DND-41 (cell line): ENCODE results near the gene DCHS1.

Source experiments
- ATAC-seq: fragments of 200-7000 bp; cut with Tn5 transposase; 3 replicates; pipeline ENCODE4 v1.9.1; 2021; ENCODE audit warnings: low read depth; ENCODE audit not compliant: insufficient read depth
- DNase-seq: peaks from one replicate; pipeline ENCODE4 v3.0.0-alpha.2; 2020
- H2AFZ ChIP-seq: 2 replicates; pipeline ENCODE4 v1.6.0; 2012; ENCODE audit warnings: low read depth, low read length
- H3K27ac ChIP-seq: 2 replicates; pipeline ENCODE4 v1.5.1; 2012; ENCODE audit warnings: low read length, inconsistent platforms
- H3K27me3 ChIP-seq: fragments of 200-600 bp; sonication (generic); 2 replicates; pipeline ENCODE4 v1.6.0; 2012; ENCODE audit warnings: low read length, mild to moderate bottlenecking, inconsistent platforms; ENCODE audit not compliant: insufficient read depth, poor library complexity
- H3K36me3 ChIP-seq: 2 replicates; pipeline ENCODE4 v1.5.1; 2012; ENCODE audit warnings: low read length, inconsistent platforms; ENCODE audit not compliant: insufficient read depth
- H3K4me1 ChIP-seq: 2 replicates; pipeline ENCODE4 v1.5.1; 2012; ENCODE audit warnings: mild to moderate bottlenecking, low read length; ENCODE audit not compliant: insufficient read depth
- H3K4me2 ChIP-seq: 2 replicates; pipeline ENCODE4 v1.6.0; 2012; ENCODE audit warnings: mild to moderate bottlenecking, moderate library complexity, low read length, inconsistent platforms; ENCODE audit not compliant: insufficient read depth
- H3K4me3 ChIP-seq, 2 experiments: fragments of 200-600 bp in 1 of 2; shearing (Covaris generic) in 1 of 2; 2 replicates each; pipeline ENCODE4 v1.5.1; 2012 to 2016; ENCODE audit warnings: inconsistent platforms in 2 of 2, low read length in 2 of 2, mild to moderate bottlenecking in 2 of 2, low read depth in 1 of 2, moderate library complexity in 1 of 2
- H3K79me2 ChIP-seq: 2 replicates; pipeline ENCODE4 v1.6.0; 2012; ENCODE audit warnings: low read length, inconsistent platforms; ENCODE audit not compliant: insufficient read depth
- H3K9ac ChIP-seq: 2 replicates; pipeline ENCODE4 v1.6.0; 2012; ENCODE audit warnings: low read depth, mild to moderate bottlenecking, inconsistent platforms, low read length, moderate library complexity
- H3K9me3 ChIP-seq: 2 replicates; pipeline ENCODE4 v1.5.1; 2012; ENCODE audit warnings: low read length, moderate library complexity, mild to moderate bottlenecking, inconsistent platforms; ENCODE audit not compliant: insufficient read depth, severe bottlenecking
- H4K20me1 ChIP-seq: 2 replicates; pipeline ENCODE4 v1.6.0; 2012; ENCODE audit warnings: low read length; ENCODE audit not compliant: insufficient read depth
- CTCF ChIP-seq: IDR thresholded peaks from 2 replicates; pipeline ENCODE4 v1.5.1; 2012; ENCODE audit warnings: borderline replicate concordance, low read length, moderate library complexity, mild to moderate bottlenecking; ENCODE audit not compliant: poor library complexity, severe bottlenecking; ENCODE audit errors: extremely low read depth
- EZH2 ChIP-seq: IDR thresholded peaks from 3 replicates; pipeline ENCODE4 v1.6.1; 2012; ENCODE audit warnings: borderline replicate concordance, low read depth, mild to moderate bottlenecking, moderate library complexity, low read length, inconsistent platforms; ENCODE audit not compliant: severe bottlenecking

DCHS1 gene

GRCh38 chr11:6609502-6610015 is 46.0 kb downstream of the DCHS1 start:
- no peak overlapping the region for H3K9ac ChIP-seq
- H3K9me3 ChIP-seq = no peaks in the 10 kb centered on the region
- H3K79me2 ChIP-seq = peaks cover 45% of the 10 kb centered on the region
- H3K36me3 ChIP-seq = peaks cover 46% of the 10 kb centered on the region
- peaks cover 70% of the 10 kb centered on the region for H3K4me1 ChIP-seq
- ATAC-seq = no peak
- H3K27me3 ChIP-seq = no peaks in the 10 kb centered on the region
- no peak overlapping the region for H3K27ac ChIP-seq
- no peak overlapping the region for H3K4me2 ChIP-seq
- peaks cover 19% of the 10 kb centered on the region for H4K20me1 ChIP-seq
- DNase-seq = no peak
- H2AFZ ChIP-seq = no peak overlapping the region
- TF ChIP-seq CTCF (no peak), EZH2 (no peak)
- no peak overlapping the region for H3K4me3 ChIP-seq

- H3K36me3 ChIP-seq = peaks cover 46% of the 10 kb centered on the region
- peaks cover 71% of the 10 kb centered on the region for H3K4me1 ChIP-seq
- no peak overlapping the region for H2AFZ ChIP-seq
- H3K4me3 ChIP-seq = no peak overlapping the region
- no peak overlapping the region for H3K4me2 ChIP-seq
- H3K27me3 ChIP-seq = no peaks in the 10 kb centered on the region
- no peaks in the 10 kb centered on the region for H3K9me3 ChIP-seq
- peak; percentile 2 for DNase-seq
- H4K20me1 ChIP-seq = peaks cover 19% of the 10 kb centered on the region
- peaks cover 52% of the 10 kb centered on the region for H3K79me2 ChIP-seq
- H3K27ac ChIP-seq = no peak overlapping the region
- TF ChIP-seq EZH2 = no peak
- no peak for TF ChIP-seq CTCF
- H3K9ac ChIP-seq = no peak overlapping the region
- no peak for ATAC-seq
Observed at GRCh38 chr11:6608726-6609501, 46.7 kb downstream of the DCHS1 start.

- peaks cover 60% of the 10 kb centered on the region for H3K79me2 ChIP-seq
- peaks cover 62% of the 10 kb centered on the region for H3K4me1 ChIP-seq
- no peak overlapping the region for H3K27ac ChIP-seq
Observed at GRCh38 chr11:6608011-6608410, 47.6 kb downstream of the DCHS1 start.

More at GRCh38 chr11:6608011-6608410, 47.6 kb downstream of the DCHS1 start:
- no peak overlapping the region for H2AFZ ChIP-seq
- H3K27me3 ChIP-seq = no peaks in the 10 kb centered on the region
- no peak overlapping the region for H3K9ac ChIP-seq
- DNase-seq (no peak), ATAC-seq (no peak)
- no peak overlapping the region for H3K4me3 ChIP-seq
- no peak overlapping the region for H3K4me2 ChIP-seq
- no peaks in the 10 kb centered on the region for H3K9me3 ChIP-seq
- H4K20me1 ChIP-seq = peaks cover 19% of the 10 kb centered on the region
- TF ChIP-seq CTCF = no peak
- no peak for TF ChIP-seq EZH2
- peaks cover 46% of the 10 kb centered on the region for H3K36me3 ChIP-seq
